GM20000 (cell line): Measurements from ENCODE around the gene ST7.

Experiments
- DNase-seq: peaks from one replicate; pipeline ENCODE4 v3.0.0; 2012; ENCODE audit warnings: low spot score
- CTCF ChIP-seq: IDR thresholded peaks from 2 replicates; pipeline ENCODE4 v1.5.1; 2012; ENCODE audit warnings: mild to moderate bottlenecking, control low read depth; ENCODE audit errors: extremely low read depth, missing control alignments

The ST7 gene

DNA sequence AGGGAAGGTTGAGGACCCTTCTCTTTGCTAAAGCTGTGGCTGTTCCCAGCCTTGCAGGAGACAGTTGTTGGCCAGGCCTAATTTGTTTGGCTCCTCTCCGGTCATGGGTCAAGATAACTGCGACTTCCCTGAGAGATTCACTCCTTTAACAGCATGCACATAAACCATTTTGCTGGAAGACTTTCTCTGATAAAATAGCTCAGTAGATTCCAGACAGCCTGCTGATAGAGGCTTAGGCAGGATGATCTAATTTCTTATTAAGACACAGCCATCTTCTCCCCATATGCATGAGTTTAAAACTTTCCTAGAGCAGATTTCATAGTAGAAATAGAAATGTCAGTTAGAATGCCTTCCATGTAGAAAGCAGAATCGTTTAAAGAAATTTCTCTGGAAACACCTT, 187.6 kb downstream of the ST7 start:
- TF ChIP-seq CTCF: no peak
- DNase-seq: no peak

- no peak for DNase-seq
Observed at GRCh38 chr7:117143066-117143465, 189.8 kb downstream of the ST7 start.

DNA sequence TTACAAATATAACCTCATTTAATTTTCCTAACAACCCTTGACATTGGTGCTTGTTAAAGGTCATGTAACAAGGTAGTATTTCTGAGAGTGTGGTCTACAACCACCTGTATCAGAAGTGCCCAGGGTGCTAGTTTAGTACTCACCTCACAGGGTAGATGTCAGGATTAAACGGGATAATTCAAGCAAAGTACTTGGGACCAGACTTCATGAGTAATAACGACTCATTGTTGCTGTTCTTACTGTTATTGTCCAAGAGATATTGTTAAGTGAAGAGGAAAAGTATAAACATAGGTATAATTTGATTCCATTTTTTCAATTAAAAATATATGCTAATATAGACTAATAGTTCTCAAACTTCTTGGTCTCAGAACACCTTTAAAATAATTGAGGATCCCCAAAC, 190.3 kb downstream of the ST7 start:
- no peak for TF ChIP-seq CTCF
- no peak for DNase-seq

More at GRCh38 chr7:117143066-117143465, 189.8 kb downstream of the ST7 start:
- TF ChIP-seq CTCF: no peak

GRCh38 chr7:117145333-117145732, 192.0 kb downstream of the ST7 start:
- TF ChIP-seq CTCF: no peak
- no peak for DNase-seq

- no peak for TF ChIP-seq CTCF
- DNase-seq: no peak
Observed at GRCh38 chr7:117146059-117146458, 192.8 kb downstream of the ST7 start.

DNA sequence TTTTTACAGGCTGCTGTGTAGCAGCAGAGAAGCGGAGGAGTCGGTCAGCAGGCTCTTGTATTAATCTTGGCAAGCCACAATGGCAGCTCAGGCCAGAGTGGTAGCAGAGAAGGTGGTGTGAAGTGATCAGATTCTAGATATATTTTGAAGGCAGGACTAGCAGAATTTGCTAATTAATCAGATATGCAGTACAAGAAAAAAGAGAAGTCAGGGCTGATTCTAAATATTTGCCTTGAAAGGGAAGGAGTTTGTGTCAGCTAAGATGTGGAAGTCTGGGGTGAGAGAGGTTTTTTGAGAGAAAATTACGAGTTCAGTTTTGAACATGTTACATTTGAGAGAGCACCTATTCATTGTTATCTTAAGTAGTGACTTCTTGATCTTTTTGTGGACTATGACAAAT, 193.2 kb downstream of the ST7 start:
- TF ChIP-seq CTCF: no peak
- no peak for DNase-seq

- no peak for DNase-seq
- no peak for TF ChIP-seq CTCF
Observed at GRCh38 chr7:117148971-117149370, 195.7 kb downstream of the ST7 start.
